ENCODE data around the gene INTS7. TPM values are rescaled to one million over a fixed set of nuclear protein-coding genes. Genes with fewer than 3 reads are reported as not detected.

INTS7 gene
- total and polyA plus RNA-seq, 8 donors = 3.1 to 10.1 (median 4.7) TPM

GRCh38 chr1:211932231-211932932, 103.0 kb downstream of the INTS7 start:
- no peaks in the 10 kb centered on the region for H3K9me3 ChIP-seq
- ATAC-seq (peak in 2 of 4 donors; percentile 19 to 29), FAIRE-seq (no peak), DNase-seq (peak in 1 of 6 donors; percentile 80)
- TF ChIP-seq CTCF (IDR thresholded peaks at IDR 0.05) = no peak
- H3K27me3 ChIP-seq = no peaks in the 10 kb centered on the region
- no peak overlapping the region for H3K27ac ChIP-seq
- H3K4me3 ChIP-seq = no peak overlapping the region
- 57 to 59% methylated on average over 9 of the region's 9 CpGs for WGBS, 2 donors
- intact Hi-C loops (cut with DNase I) = loop anchor here in 1 of 3 donors (10.0 kb wide), 1 partner anchor 98 kb away; the partner anchor contains the start of gene LPGAT1
- H3K36me3 ChIP-seq = no peaks in the 10 kb centered on the region
- H3K4me1 ChIP-seq = peaks cover 0 to 16% (median 0%) of the 10 kb centered on the region in 3 donors

GRCh38 chr1:211929683-211930082, 105.7 kb downstream of the INTS7 start:
- 80% methylated on average over 2 of the region's 2 CpGs for WGBS, 2 donors
- peak in 1 of 4 donors; percentile 4 for ATAC-seq
- H3K27ac ChIP-seq = peak overlapping the region in 2 of 4 donors; percentile 23 to 77

GRCh38 chr1:211928993-211929637, 106.2 kb downstream of the INTS7 start:
- H3K36me3 ChIP-seq = no peaks in the 10 kb centered on the region
- FAIRE-seq (no peak), ATAC-seq (peak in 3 of 4 donors; percentile 67 to 77 (median 76)), DNase-seq (peak in 1 of 6 donors; percentile 61)
- H3K9me3 ChIP-seq = no peaks in the 10 kb centered on the region
- intact Hi-C loops (cut with DNase I) = no loop called here
- H3K4me3 ChIP-seq = no peak overlapping the region
- peak overlapping the region in 2 of 4 donors; percentile 59 to 77 for H3K27ac ChIP-seq
- H3K27me3 ChIP-seq = no peaks in the 10 kb centered on the region
- peaks cover 0 to 16% (median 0%) of the 10 kb centered on the region in 3 donors for H3K4me1 ChIP-seq
- WGBS, 2 donors = 71 to 76% methylated on average over 9 of the region's 9 CpGs
- TF ChIP-seq CTCF (IDR thresholded peaks at IDR 0.05) = no peak

More at GRCh38 chr1:211929683-211930082, 105.7 kb downstream of the INTS7 start:
- DNase-seq (no peak), FAIRE-seq (no peak)
- no peaks in the 10 kb centered on the region for H3K9me3 ChIP-seq
- H3K4me3 ChIP-seq = no peak overlapping the region
- no peaks in the 10 kb centered on the region for H3K27me3 ChIP-seq
- TF ChIP-seq CTCF (IDR thresholded peaks at IDR 0.05) = no peak
- H3K36me3 ChIP-seq = no peaks in the 10 kb centered on the region
- peaks cover 0 to 16% (median 0%) of the 10 kb centered on the region in 3 donors for H3K4me1 ChIP-seq
- intact Hi-C loops (cut with DNase I) = loop anchor here in 1 of 3 donors (10.0 kb wide), 1 partner anchor 95 kb away; the partner anchor contains the start of gene LPGAT1

DNA sequence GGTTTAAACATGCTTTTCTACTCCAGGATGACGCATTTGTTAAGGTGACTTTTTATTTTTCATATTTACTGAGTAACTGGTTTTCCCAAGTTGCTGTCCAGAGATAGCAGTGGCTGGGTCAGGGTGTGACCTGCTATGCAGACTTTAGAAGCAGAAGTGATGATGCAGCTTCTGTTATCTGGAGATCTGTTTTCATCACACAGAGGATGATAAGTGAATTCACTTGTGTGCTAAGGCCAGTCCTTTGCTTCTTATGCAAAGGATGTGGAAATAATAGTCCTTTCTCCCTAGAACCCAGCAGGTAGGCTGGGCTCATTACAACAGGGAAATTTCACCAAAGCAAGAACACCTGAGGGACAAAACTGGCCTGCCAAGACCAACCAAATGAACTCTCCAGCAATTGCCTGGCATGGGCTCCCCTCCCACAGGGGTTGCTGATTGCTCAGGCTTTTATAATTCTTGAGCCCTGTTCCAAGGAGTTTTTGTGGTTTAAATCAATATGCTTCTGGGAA, 107.0 kb downstream of the INTS7 start:
- intact Hi-C loops (cut with DNase I) = no loop called here
- Histone ChIP-seq H3K9me3 (no peaks in the 10 kb centered on the region), H3K27ac (peak overlapping the region in 2 of 4 donors; percentile 59 to 77), H3K4me3 (no peak overlapping the region), H3K36me3 (no peaks in the 10 kb centered on the region), H3K4me1 (peaks cover 0 to 16% (median 0%) of the 10 kb centered on the region in 3 donors), H3K27me3 (no peaks in the 10 kb centered on the region)
- peak in 3 of 4 donors; percentile 32 to 64 (median 36) for ATAC-seq
- WGBS, 2 donors = 74% methylated on average over 1 of the region's 1 CpG
- no peak for TF ChIP-seq CTCF (IDR thresholded peaks at IDR 0.05)
- DNase-seq = no peak
- no peak for FAIRE-seq

All from pancreas (tissue), 10 donors.